ENCODE data around the gene HACD2. TPM values are rescaled to one million over a fixed set of nuclear protein-coding genes. Genes with fewer than 3 reads are reported as not detected.
"Not testable (repeated sequence)": the region's sequence is repeated elsewhere in the genome, so short reads cannot be mapped to it uniquely, and the experiment has no call there.

The HACD2 gene
- total and polyA plus RNA-seq, 2 experiments from 2014 or later: 27.0 to 41.2 TPM

DNA sequence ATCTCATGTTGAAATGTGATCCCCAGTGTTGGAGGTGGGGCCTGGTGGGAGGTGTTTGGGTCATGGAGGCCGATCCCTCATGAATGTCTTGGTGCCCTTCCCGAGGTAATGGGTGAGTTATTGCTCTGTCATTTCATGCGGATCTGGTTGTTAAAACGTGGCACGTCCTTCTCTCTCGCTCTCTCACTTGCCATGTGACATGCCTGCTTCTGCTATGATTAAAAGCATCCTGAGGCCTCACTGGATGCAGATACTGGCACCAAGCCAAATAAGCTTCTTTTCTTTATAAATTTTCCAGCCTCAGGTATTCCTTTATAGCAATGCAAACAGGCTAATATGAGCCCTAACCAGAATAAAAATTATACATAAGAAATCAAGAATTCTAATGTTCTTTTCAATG lies 31.7 kb upstream of the HACD2 start:
- H3K4me1 ChIP-seq (ENCODE audit: insufficient read depth): peaks cover 13% of the 10 kb centered on the region
- no peak overlapping the region for H3K27ac ChIP-seq
- H3K27me3 ChIP-seq (replicated peaks; ENCODE audit: insufficient read depth): no peaks in the 10 kb centered on the region
- 93 to 96% methylated on average over 6 of the region's 6 CpGs for WGBS, 2 experiments (ENCODE audit: low coverage in 1 of 2, low lambda C conversion rate in 2 of 2, missing lambda C conversion rate in 2 of 2)
- H3K9me3 ChIP-seq (ENCODE audit: low read depth): no peaks in the 10 kb centered on the region
- no peaks in the 10 kb centered on the region for H3K79me2 ChIP-seq (ENCODE audit: insufficient read depth)
- no peak overlapping the region for H3K4me3 ChIP-seq
- H3K9me2 ChIP-seq (ENCODE audit: insufficient read depth): no peaks in the 10 kb centered on the region
- H3F3A ChIP-seq (ENCODE audit: insufficient read depth): peaks cover 25% of the 10 kb centered on the region
- DNase-seq: no peak
- in situ Hi-C loops (cut with MboI): no loop called here
- H4K20me1 ChIP-seq (ENCODE audit: insufficient read depth): no peaks in the 10 kb centered on the region
- no peak for TF ChIP-seq EZH2 (IDR thresholded peaks at IDR 0.05; ENCODE audit: insufficient read depth, poor library complexity, severe bottlenecking)
- no peak for TF ChIP-seq EZH2phosphoT487 (IDR thresholded peaks at IDR 0.05; ENCODE audit: insufficient read depth, low read depth)
- H3K36me3 ChIP-seq (ENCODE audit: low read depth): peaks cover 42% of the 10 kb centered on the region
- H2AFZ ChIP-seq: no peak overlapping the region
- H3K4me2 ChIP-seq (ENCODE audit: unreplicated experiment): no peak overlapping the region
- no peak overlapping the region for H3K9ac ChIP-seq

DNA sequence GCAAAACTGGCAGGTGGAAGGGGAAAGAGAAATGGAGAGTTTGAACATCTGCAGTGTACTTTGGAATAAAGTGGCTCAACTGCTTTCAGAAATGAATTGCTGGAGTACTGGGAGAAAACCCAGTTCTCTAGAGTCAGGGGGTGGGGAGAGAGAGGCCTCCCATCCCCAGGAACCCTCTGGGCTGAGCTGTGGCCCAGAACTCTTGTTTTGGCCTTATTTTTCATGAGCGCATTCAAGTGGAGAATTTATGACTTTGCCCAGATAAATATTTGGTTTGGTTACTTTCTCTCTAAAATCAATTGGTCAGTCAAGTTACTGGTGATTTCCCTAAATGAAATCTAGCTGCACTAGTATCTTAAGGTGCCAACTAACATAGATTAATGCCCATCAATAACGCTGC lies 28.7 kb upstream of the HACD2 start:
- DNase-seq: no peak
- WGBS, 2 experiments (ENCODE audit: low coverage in 1 of 2, low lambda C conversion rate in 2 of 2, missing lambda C conversion rate in 2 of 2): 94 to 97% methylated on average over 2 of the region's 2 CpGs
- H3K9me2 ChIP-seq (ENCODE audit: insufficient read depth): no peaks in the 10 kb centered on the region
- no peaks in the 10 kb centered on the region for H3K27me3 ChIP-seq (replicated peaks; ENCODE audit: insufficient read depth)
- peaks cover 5% of the 10 kb centered on the region for H3K4me1 ChIP-seq (ENCODE audit: insufficient read depth)
- no peaks in the 10 kb centered on the region for H4K20me1 ChIP-seq (ENCODE audit: insufficient read depth)
- in situ Hi-C loops (cut with MboI): no loop called here
- no peak overlapping the region for H3K4me2 ChIP-seq (ENCODE audit: unreplicated experiment)
- no peak overlapping the region for H3K27ac ChIP-seq
- TF ChIP-seq EZH2 (IDR thresholded peaks at IDR 0.05; ENCODE audit: insufficient read depth, poor library complexity, severe bottlenecking) (no peak), EZH2phosphoT487 (IDR thresholded peaks at IDR 0.05; ENCODE audit: insufficient read depth, low read depth) (no peak)
- H3K9ac ChIP-seq: no peak overlapping the region
- H3K36me3 ChIP-seq (ENCODE audit: low read depth): peaks cover 39% of the 10 kb centered on the region
- peaks cover 10% of the 10 kb centered on the region; the same call in 1 of the 2 replicates for H3F3A ChIP-seq (ENCODE audit: insufficient read depth)
- H3K4me3 ChIP-seq: no peak overlapping the region
- H3K79me2 ChIP-seq (ENCODE audit: insufficient read depth): no peaks in the 10 kb centered on the region
- H2AFZ ChIP-seq: no peak overlapping the region
- H3K9me3 ChIP-seq (ENCODE audit: low read depth): no peaks in the 10 kb centered on the region

DNA sequence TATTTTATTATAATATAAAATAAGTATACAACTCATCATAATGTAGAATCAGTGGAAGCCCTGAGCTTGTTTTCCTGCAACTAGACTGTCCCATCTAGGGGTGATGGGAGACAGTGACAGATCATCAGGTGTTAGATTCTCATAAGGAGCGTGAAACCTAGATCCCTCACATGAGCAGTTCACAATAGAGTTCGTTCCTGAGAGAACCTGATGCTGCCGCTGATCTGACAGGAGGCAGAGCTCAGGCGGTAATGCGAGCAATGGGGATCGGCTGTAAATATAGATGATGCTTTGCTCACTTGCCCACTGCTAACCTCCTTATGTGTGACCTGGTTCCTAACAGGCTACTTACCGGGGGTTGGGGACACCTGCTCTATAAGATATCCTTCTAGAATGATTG lies 26.8 kb upstream of the HACD2 start:
- 93 to 95% methylated on average over 7 of the region's 7 CpGs for WGBS, 2 experiments (ENCODE audit: low coverage in 1 of 2, low lambda C conversion rate in 2 of 2, missing lambda C conversion rate in 2 of 2)
- H3K36me3 ChIP-seq (ENCODE audit: low read depth): peaks cover 22% of the 10 kb centered on the region

DNA sequence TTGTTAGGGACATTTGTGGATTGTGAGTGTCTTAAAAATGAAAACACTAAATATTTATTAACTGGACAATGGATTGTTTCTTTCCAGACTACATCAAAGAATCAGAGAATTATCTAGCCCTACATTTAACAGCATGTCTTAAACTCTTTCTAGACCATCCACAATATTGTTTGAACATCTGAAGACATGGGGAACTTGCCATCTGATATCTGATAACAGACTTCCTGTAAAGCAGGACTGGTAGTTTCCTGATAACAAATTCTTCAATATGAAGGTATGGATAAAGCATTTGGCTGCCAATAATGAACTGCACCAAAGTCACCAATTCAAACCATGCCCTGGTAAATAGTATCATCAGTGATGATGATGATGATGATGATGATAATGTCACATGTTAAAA lies 26.2 kb upstream of the HACD2 start:
- Histone ChIP-seq H3K9ac (no peak overlapping the region), H3K9me3 (ENCODE audit: low read depth) (no peaks in the 10 kb centered on the region), H3K4me1 (ENCODE audit: insufficient read depth) (peaks cover 10% of the 10 kb centered on the region), H3K27me3 (replicated peaks; ENCODE audit: insufficient read depth) (no peaks in the 10 kb centered on the region), H2AFZ (no peak overlapping the region), H3F3A (ENCODE audit: insufficient read depth) (peaks cover 25% of the 10 kb centered on the region), H3K9me2 (ENCODE audit: insufficient read depth) (no peaks in the 10 kb centered on the region), H4K20me1 (ENCODE audit: insufficient read depth) (no peaks in the 10 kb centered on the region), H3K79me2 (ENCODE audit: insufficient read depth) (no peaks in the 10 kb centered on the region; the same call in 1 of the 2 replicates), H3K4me2 (ENCODE audit: unreplicated experiment) (no peak overlapping the region), H3K27ac (no peak overlapping the region), H3K4me3 (no peak overlapping the region), H3K36me3 (ENCODE audit: low read depth) (peaks cover 18% of the 10 kb centered on the region; the same call in 1 of the 2 replicates)
- in situ Hi-C loops (cut with MboI): no loop called here
- DNase-seq: no peak
- TF ChIP-seq EZH2 (IDR thresholded peaks at IDR 0.05; ENCODE audit: insufficient read depth, poor library complexity, severe bottlenecking): no peak
- no peak for TF ChIP-seq EZH2phosphoT487 (IDR thresholded peaks at IDR 0.05; ENCODE audit: insufficient read depth, low read depth)

More for the DNA sequence above, 26.8 kb upstream of the HACD2 start:
- H3K4me3 ChIP-seq; H3K9me3 ChIP-seq (ENCODE audit: low read depth); H3K79me2 ChIP-seq (ENCODE audit: insufficient read depth); H4K20me1 ChIP-seq (ENCODE audit: insufficient read depth); in situ Hi-C loops (cut with MboI); DNase-seq; H2AFZ ChIP-seq; H3K9me2 ChIP-seq (ENCODE audit: insufficient read depth); H3K27ac ChIP-seq; H3K27me3 ChIP-seq (replicated peaks; ENCODE audit: insufficient read depth); H3K9ac ChIP-seq; H3K4me2 ChIP-seq (ENCODE audit: unreplicated experiment); H3K4me1 ChIP-seq (ENCODE audit: insufficient read depth): not testable (repeated sequence)
- H3F3A ChIP-seq (ENCODE audit: insufficient read depth): peaks cover 21% of the 10 kb centered on the region

DNA sequence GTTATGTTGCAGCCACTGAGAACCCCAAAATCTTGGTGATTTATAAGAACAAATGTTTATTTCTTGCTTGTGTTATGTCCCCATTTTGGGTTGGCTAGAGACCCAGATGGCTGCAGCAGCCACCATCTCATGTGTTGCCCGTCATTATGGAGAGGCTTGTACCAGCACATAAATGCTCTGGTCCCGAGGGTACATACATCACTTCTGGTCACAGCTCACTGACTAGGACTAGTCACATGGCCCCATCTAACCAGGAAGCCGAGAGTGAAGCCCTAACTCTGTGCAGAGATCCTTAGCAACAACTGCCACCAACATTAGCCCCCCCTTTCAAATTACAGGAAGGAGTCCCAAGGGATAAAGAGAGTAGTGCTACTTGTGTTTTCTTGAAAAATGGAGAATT lies 25.5 kb upstream of the HACD2 start:
- DNase-seq: no peak
- Histone ChIP-seq H3K27ac (no peak overlapping the region), H3K9me3 (ENCODE audit: low read depth) (no peaks in the 10 kb centered on the region), H3K4me1 (ENCODE audit: insufficient read depth) (peaks cover 18% of the 10 kb centered on the region), H4K20me1 (ENCODE audit: insufficient read depth) (no peaks in the 10 kb centered on the region), H3K4me2 (ENCODE audit: unreplicated experiment) (no peak overlapping the region), H3K9ac (no peak overlapping the region), H2AFZ (no peak overlapping the region), H3F3A (ENCODE audit: insufficient read depth) (peaks cover 33% of the 10 kb centered on the region), H3K9me2 (ENCODE audit: insufficient read depth) (no peaks in the 10 kb centered on the region), H3K36me3 (ENCODE audit: low read depth) (peaks cover 18% of the 10 kb centered on the region; the same call in 1 of the 2 replicates), H3K4me3 (no peak overlapping the region), H3K27me3 (replicated peaks; ENCODE audit: insufficient read depth) (no peaks in the 10 kb centered on the region), H3K79me2 (ENCODE audit: insufficient read depth) (no peaks in the 10 kb centered on the region; the same call in 1 of the 2 replicates)
- TF ChIP-seq EZH2 (IDR thresholded peaks at IDR 0.05; ENCODE audit: insufficient read depth, poor library complexity, severe bottlenecking): no peak
- no peak for TF ChIP-seq EZH2phosphoT487 (IDR thresholded peaks at IDR 0.05; ENCODE audit: insufficient read depth, low read depth)
- in situ Hi-C loops (cut with MboI): no loop called here
- WGBS, 2 experiments (ENCODE audit: low coverage in 1 of 2, low lambda C conversion rate in 2 of 2, missing lambda C conversion rate in 2 of 2): 82 to 89% methylated on average over 3 of the region's 3 CpGs

All from GM23248 (cell line).